SIG-M5 (cell line): ENCODE results near the gene KRT13.

ENCODE experiments used
- DNase-seq: peaks from one replicate; lab custom pipeline; 2025; lab: John Stamatoyannopoulos, UW

KRT13 gene

DNA sequence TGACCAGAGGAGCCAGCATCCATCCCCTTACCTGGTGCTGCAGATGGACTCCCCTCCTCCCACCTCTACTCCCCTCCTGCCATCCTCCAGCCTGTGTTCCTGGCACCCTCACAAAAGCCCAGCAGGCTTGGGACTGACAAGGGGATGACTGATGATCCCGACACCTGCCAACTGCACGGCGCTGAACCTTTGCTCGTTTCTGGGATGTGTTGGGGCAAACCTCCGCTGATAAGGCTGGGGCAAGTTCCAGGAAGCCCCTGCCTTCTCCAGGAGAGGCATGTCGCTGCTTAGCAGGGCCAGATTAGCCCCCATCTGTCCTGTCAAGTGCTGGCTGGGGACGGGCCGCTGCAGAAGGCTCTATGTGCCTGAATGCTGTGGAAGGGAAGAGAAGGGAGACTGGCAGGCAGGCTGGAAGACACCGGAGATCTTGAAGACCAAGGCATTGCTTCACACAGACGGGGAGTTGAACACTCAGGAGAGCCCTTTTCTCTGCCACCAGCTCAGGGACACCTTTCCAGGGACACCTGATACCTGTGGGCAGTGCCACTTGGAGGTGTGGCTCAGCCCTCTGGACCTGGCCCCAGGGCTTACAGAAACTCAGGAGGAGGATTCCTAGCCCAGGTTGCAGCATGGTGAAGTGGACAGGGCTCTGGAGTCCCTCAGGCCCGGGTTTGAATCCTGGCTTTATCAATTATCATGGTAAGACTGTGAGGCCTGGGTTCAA is 14.3 kb upstream of the KRT13 start:
- no peak for DNase-seq

DNA sequence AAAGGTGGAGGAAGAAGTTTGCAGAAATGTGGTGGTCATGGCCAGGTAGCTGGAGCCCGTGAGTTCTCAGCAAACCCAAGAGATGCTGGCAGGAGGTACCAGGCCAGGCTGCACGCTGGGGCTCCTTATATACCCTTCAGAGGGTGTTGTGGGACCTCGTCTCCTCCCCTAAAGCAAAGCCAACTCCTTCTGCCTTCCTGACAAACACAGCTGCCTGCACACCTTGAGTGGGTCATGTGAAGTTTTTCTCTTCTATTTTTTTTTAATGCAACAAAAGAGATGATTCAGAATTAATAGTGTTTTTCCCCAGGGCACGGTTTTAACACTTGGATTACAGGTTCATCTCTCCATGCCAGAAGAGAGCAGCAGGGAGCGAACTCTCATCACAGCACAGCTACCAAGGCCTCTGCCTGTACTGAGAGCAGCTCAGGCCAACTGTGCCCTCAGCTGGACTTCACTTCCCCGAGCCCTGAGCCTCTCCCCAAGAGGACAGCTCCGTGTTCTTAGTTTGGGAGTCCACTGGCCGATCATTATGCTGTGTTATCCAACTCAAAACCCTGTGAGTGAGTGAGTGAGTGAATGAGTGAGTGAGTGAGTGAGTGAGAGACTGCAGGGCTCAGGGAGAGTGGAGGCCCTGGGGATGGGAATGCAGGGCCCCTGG is 13.5 kb upstream of the KRT13 start, which contains the start of gene KRT15:
TSS of gene KRT15 (minus strand) at position 102 of the 661 bp plus-strand sequence. CDS start at position 39, 63 bp downstream.
- no peak for DNase-seq

DNA sequence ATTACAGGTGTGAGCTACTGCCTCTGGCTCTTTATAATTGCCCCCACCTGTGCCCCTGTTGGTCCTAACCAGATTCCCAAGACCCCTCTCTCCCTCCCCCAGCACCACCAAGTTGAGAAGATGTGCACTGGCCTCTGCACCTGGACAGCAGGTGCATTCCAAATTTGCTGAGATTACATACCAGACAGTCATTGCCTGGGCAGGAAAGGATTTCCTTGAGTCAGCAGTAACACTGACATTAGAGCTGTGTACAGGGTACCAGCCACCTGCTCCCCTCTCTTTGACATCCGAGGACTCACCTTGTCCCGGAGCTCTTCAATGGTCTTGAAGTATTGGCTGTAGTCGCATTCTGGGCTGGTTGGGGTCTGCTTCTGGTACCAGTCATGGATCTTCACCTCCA is 12.6 kb upstream of the KRT13 start:
- DNase-seq = no peak

DNA sequence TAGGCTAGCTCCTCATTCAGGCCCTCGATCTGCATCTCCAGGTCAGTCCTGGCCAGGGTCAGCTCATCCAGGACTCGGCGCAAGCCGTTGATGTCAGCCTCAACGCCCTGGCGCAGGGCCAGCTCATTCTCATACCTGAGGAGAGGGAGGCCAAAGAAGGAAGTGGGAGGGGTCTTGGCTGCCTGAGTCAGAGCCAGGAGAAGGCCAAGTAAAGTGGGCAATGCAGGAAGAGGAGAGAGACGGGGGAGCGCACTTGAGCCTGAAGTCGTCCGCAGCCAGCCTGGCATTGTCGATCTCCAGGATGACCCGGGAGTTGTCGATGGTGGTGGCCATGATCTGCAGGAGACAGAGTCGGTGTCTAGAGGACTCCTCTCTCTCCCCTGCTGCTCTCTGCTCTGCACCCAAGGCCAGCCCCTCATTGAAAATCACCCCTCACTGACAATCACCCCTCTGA is 11.4 kb upstream of the KRT13 start:
- DNase-seq = no peak

GRCh38 chr17:41516147-41516829 is 10.9 kb upstream of the KRT13 start:
- DNase-seq = no peak

DNA sequence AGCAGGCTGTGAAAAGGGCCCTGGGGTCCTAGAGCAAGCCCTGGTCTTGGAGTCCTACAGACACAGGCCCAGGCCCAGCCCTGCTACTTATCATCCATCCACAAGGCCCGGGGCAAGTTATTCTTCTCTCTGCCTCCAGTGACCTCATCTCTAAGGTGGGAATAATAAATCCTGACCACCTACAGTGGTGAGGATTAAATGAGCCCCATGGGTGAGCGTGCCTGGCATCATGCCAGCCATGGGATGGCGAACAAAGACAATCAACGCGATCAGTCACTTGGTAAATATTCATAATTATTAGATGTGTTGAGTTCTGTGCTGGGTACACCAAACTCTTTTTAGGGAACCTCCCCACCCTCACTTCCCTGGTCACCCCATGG is 7.7 kb upstream of the KRT13 start:
- DNase-seq = no peak

- no peak for DNase-seq
Observed at GRCh38 chr17:41512546-41513167, 7.2 kb upstream of the KRT13 start.

- no peak for DNase-seq
Observed at GRCh38 chr17:41511716-41512115, 6.3 kb upstream of the KRT13 start.

DNA sequence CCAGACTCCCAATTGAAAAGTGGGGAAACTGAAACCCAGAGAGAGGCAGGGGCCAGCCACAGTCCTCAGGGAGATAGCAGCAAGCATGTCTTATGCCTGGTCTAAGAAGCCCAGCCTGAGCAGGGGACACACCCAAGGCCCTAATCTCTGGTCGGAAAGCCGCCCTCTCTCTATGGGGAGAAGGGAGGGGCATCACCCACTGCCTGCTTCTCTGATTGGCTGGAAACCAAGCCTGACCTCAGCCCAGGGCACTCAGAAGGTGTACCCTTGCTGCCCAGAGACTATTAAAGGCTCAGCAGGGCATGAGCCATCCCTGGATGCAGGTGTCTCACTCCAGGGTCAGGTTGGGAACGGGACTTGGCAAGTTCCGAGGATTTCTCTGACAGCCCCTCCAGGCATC is 5.7 kb upstream of the KRT13 start:
- DNase-seq = no peak

DNA sequence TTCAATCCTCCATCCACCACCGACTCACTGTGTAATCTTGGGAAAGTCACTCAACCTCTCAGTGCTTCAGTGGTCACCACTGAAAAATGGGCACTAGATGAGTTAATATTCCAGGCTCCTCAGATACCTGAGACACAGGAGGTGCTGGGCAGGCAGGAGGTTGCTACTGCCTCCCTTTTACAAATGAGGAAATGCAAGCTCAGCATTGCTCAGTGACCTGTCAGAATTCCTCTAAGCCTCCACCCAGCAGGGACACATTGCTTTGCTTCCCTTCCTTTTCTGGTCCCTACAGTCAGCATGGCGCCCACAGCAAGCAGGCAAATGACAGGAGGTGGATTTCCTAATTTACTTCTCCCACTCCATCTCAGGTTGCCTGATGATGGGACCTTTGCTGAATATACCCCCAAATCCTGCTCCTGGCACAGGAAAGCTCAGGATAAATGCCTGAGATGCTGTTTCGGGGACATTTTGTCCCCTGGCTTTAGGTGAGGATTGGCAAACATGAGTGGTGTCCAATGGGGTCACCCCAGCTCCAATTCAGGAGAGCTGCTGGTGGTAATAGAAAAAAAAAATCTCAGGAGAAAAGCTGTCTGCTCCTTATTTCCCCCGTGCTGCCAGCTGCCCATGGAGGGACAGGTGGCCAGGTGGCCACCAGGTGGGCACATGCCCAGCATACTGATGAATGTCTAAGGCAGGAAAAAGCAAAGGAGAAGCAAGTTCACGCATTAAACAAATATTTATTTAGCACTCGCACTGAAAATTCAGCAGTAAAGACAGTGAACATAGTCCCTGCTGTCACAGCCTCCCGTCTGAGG is 5.0 kb upstream of the KRT13 start:
- no peak for DNase-seq

GRCh38 chr17:41507315-41507880 is 2.0 kb upstream of the KRT13 start:
- no peak for DNase-seq

DNA sequence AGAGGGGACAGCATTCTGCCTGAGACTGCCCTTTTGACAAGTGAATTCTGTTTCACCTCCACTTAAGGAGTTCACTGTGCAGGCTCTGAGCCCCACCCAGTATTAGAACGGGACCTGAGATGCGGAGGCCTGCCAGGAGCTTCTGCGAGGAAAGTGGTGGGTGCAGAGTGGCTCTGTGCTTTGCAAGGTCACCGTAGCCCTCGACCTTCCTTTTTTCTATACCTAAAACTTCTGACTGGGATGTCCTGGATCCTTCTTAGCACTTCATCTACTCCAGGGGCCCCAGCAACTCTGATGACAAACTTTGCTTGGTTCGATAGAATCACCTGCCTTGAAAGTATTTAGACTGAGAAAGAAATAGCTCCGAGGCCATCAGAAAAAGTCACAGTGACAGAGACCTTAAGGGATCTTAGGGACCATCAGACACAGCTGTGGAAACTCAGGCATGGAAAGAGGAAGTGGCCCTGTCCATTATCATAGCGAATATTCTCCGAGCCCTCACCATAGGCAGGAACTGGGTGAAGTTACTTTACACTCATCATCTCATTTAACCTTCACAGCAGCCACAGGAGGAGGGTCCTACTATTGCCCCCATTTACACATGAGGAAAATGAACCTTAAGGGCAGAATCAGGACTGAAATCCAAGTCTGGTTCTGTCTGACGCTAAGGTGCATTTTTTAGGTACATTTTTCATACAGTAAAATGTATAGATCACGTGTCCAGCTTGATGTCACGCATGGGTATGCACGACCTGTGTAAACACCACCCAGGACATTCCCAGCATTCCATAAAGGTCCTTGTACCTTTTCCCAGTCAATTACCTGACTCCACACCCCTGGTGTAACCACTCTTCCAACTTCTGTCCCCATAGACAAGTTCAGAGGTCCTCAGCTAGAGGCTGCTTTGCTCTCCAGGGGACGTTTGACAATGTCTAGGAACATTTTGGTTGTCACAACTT is 676 bp upstream of the KRT13 start:
- DNase-seq = peak; percentile 23

GRCh38 chr17:41504246-41504977 is 1.0 kb downstream of the KRT13 start:
- DNase-seq = no peak

DNA sequence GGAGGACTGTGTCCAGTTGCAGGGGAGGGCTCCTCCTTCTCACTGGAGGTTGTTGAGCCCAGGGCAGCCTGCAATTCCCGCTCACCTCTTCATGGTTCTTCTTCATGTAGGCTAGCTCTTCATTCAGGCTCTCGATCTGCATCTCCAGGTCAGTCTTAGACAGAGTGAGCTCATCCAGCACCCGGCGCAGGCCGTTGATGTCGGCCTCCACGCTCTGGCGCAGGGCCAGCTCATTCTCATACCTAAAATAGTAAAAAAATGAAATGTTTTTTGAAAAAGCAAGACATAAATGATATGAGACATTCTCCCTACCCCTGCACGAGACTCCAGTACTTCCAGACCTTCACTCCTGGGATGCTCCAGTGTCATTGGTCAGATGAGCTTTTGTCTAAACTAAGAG is 2.2 kb downstream of the KRT13 start:
- DNase-seq = no peak

DNA sequence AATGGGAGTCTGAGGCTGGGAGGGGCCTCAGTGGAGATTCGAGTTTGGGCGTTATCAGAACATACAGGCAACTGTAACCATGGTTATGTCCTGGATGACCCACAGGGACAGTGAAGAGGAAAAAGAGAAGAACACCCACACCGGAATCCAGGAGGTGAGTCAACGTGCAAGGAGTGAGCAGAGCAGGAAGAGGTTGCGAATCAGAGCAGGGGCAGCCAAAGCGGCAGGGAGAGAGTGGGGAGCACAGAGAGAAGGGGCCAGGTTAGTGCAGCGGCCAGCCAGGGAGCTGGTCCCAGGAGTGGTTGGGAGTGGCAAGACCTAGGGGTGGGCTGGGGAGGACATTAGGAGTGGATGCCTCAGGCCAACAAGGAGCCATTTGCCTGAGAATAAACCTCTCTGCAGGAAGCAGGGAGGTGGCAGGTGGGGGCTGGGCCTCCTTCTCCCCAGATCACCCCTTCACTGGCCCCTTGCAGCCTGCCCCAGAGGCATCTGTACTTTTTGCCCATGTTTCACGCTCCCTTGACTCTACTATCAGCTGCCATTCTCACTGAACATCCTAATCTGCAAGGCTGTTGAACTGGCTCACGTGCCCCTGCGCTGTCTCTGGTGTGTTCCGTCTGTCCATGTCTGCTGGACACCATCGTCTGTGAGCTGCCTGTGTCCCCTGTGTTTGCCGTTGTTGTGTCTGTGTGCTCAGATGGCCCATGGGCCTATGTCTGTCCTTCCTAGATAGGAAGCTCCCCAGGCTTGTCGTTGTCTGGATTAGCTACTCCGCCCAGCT is 5.1 kb downstream of the KRT13 start:
- no peak for DNase-seq

- DNase-seq = no peak
Observed at GRCh38 chr17:41499714-41500113, 5.7 kb downstream of the KRT13 start.

GRCh38 chr17:41498276-41498675 is 7.1 kb downstream of the KRT13 start:
- DNase-seq = peak; percentile 32

DNA sequence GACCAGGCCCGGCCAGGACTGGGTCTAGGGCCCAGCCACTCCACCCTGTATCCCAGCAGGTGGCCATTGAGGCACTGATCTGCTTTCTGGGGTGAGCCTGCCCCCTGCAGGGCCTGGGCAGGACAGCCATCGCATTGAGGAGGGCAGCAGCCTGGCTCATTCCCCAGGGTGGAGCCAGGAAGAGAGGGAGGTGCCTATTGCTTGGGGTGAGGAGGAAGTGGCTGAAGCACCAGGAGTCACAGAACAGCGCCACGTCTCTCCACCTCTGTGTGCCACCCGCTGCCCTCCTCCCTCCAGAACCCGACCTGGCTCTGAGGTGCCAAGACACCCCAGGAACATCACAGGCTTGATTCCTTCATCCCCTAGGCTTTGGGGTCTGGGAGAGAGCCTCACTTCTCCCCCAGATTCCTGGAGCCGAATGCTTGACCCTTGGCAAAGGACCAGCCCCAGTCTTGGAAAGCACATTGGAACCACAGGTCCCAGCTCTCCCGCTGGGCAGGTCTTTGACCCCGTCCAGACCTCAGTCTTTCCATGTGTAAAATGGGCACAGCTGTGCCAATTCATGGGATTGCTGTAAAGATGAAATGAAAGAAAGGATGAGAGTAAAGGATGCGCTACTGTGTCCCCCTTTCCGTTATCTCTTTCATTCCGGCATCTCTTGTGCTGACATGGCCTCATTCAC is 8.5 kb downstream of the KRT13 start:
- peak; percentile 24 for DNase-seq
